ENCODE data around the gene ZDHHC21.
"Not testable (repeated sequence)": the region's sequence is repeated elsewhere in the genome, so short reads cannot be mapped to it uniquely, and the experiment has no call there.

Gene ZDHHC21

DNA sequence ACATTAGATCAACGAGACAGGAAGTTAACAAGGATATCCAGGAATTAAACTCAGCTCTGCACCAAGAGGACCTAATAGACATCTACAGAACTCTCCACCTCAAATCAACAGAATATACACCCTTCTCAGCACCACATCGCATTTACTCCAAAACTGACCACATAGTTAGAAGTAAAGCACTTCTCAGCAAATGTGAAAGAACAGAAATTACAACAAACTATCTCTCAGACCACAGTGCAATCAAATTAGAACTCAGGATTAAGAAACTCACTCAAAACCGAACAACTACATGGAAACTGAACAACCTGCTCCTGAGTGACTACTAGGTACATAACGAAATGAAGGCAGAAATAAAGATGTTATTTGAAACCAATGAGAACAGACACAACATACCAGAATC, 10.6 kb downstream of the ZDHHC21 start:
- DNase-seq, result not testable (repeated sequence)

DNA sequence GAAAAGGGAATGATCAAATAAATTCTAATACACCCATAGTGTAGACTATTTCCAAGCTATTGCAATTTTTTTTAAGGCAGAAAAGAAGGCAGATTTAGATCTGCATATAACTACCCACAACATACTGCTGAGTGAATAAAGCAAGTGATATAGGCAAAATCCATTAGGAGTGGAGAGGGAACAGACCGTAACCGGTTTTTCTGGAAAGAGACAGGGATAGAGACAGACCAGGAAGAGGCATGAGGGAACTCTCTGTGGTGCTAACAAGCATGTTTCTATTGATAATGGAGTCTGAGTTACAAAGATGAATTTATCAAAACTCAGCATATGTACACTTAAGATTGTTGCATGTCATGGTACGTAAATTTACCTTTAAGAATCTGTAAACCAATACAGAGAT, 14.5 kb downstream of the ZDHHC21 start:
- DNase-seq, result no peak

- no peak for DNase-seq
These were observed 15.4 kb downstream of the ZDHHC21 start for GRCh38 chr9:14677872-14678271.

DNA sequence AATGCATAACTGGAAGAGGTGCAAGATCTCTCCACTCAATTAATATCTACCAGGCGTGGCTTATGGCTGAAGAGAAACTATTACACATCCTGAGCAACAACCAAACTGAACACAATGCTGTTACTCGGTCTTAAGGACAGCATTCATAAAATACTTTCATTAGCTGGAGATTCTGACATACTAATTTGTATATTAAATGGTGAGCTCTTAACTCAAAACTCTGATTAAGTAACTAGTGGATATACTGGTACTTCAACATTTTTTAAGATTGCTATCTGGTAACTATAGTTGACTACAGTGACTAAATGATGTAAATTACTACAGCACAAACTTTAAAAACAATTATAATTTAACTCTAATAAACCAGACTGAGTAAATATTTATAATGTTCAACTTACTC, 15.8 kb downstream of the ZDHHC21 start:
- DNase-seq, result no peak

- DNase-seq, result no peak
These were observed 18.6 kb downstream of the ZDHHC21 start for GRCh38 chr9:14674630-14675029.

DNA sequence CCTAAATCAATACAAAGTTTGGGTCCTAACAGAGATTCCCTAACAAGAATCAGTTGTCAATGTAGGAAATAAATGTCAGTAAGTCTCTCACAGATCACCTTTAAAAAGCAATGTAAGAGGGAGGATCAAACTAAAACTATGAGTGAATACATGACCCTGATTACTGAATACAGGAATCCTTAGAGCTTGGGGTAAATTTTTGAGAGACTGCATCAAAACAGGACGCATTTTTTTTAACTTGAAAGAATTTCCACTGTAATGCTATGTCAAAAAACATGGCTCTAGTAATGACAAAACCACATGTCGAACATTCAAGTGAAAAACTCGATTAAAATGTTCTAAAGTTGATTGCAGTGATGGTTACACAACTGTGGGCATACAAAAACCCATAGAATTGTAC, 21.9 kb downstream of the ZDHHC21 start:
- DNase-seq, result no peak

- no peak for DNase-seq
These were observed 22.5 kb downstream of the ZDHHC21 start for GRCh38 chr9:14670718-14671117.

GRCh38 chr9:14664022-14664421, 29.2 kb downstream of the ZDHHC21 start:
- DNase-seq, result not testable (repeated sequence)

GRCh38 chr9:14662060-14662453, 31.2 kb downstream of the ZDHHC21 start:
- no peak for DNase-seq

GRCh38 chr9:14661421-14662059, 31.7 kb downstream of the ZDHHC21 start:
- DNase-seq, result no peak

- no peak for DNase-seq
These were observed 32.5 kb downstream of the ZDHHC21 start for GRCh38 chr9:14660721-14661120.

- no peak for DNase-seq
These were observed 38.3 kb downstream of the ZDHHC21 start for GRCh38 chr9:14654932-14655331.

GRCh38 chr9:14653511-14653910, 39.7 kb downstream of the ZDHHC21 start:
- no peak for DNase-seq

GRCh38 chr9:14652729-14653377, 40.4 kb downstream of the ZDHHC21 start:
- no peak for DNase-seq

- DNase-seq, result no peak
These were observed 42.6 kb downstream of the ZDHHC21 start for GRCh38 chr9:14650596-14650995.

DNA sequence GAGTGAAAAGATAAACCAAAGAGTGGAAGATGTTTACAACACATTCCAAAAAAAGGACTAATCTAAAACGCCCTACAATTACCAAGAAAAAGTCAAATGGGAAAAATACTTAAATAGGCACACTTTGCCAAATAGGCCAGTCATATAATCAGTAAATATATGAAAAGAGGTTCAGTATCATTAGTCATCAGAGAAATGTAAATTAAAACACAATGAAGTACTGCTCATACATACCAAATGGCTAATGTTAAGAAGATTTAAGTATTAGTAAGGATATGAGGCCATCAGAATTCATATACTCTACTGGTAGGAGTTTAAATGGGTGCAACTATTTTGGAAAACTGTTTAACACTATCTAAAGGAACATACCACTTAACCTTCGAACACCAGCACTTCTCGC, 47.6 kb downstream of the ZDHHC21 start:
- no peak for DNase-seq

DNA sequence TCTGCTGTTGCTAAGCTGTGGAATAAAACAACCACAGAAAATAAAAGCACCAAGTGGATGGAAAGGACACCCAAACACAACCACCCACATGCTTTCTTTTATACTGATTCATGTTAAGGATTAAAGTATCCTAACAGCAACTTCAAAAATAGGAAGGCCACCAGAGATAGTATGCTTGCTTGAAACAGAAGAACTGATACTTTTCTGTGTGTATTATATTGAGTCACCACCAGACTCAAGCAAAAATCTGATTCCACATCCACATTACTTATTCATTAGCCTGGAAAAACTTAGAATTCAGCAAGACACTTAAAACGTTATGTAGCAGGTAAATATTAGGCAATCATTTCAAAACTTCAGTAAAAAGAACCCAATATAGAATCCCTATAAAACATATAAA, 52.3 kb downstream of the ZDHHC21 start:
- DNase-seq, result no peak

DNA sequence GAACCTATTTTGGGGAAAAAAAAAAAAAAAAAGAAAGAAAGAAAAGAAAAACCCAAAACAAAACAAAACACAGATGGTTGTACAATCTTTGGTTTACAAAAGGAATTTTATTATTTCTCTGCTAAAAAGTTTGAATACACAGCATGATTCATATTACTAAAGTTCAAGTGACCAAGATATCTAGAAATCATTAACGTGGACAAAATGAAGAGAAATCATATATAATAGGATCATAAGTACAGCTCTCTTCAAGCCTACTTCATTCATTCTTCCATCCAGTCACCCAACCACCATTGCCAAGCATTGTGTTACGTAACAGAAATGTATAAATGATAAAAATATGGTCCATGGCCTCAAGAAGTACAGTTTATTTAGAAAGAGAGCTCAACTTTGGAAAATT, 52.9 kb downstream of the ZDHHC21 start:
- no peak for DNase-seq

GRCh38 chr9:14633906-14634565, 59.2 kb downstream of the ZDHHC21 start:
- no peak for DNase-seq

DNA sequence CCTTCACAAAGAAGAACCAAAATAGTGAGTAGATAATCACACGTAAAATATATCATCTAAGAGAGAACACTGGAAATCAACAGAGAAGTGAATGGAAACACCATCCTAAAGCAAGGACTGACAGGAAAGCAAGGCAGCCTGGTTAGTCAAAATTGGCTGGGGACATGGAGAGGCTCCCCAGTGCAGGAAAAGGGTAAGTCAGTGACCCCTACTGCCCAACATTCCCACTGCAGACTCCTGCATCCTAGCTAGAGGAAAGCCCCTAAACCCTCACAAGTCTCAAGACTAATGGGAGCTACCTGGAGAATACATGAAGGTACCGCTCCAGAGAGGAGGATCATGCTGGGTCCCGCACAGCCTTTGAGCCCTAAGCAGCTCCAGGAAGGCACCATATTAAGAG, 60.1 kb downstream of the ZDHHC21 start:
- no peak for DNase-seq

DNA sequence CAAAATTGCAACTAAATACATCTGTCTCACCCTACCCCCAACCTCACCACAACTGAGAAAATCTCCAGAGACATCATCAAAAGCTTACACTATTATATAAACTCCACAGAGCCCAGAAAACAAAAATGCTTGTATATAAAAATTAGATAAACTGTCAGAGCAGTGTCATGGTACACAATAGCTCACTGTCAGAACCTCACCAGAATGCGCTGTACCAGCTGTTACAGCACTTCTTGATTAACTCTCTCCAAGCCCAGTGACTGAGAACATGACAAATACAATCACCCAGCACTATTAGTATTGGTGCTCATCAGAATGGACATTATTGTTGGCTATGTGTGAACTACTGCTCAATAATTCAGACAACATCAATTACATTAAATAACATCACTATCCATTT, 65.7 kb downstream of the ZDHHC21 start:
- DNase-seq, result no peak

DNA sequence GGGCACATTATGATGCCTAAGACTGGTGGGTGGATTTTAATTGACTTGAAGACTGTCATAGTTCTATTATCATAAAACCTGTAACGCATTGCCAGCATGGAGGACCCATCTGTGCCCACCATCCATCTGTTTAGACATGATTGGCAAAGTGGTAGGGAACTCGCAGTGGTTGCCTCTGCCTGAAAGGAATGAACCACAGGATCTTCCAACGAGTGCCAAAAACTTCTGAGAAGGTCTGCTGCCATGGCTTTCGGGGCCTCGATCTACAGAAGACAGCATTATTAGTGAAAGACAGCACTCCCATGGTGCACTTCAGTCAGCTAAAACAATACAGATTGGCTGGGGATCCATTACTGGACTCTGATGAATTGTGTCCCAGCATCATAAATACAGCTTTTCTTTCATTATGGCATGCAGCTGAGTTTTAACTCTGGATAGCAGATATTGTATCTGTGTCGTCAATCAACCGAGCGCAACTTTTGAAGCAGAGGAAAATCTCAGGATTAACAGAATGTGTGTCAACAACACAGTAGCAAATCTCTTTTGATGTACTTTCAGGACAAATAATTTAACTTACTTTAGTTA, 74.3 kb downstream of the ZDHHC21 start:
- DNase-seq, result no peak

DNA sequence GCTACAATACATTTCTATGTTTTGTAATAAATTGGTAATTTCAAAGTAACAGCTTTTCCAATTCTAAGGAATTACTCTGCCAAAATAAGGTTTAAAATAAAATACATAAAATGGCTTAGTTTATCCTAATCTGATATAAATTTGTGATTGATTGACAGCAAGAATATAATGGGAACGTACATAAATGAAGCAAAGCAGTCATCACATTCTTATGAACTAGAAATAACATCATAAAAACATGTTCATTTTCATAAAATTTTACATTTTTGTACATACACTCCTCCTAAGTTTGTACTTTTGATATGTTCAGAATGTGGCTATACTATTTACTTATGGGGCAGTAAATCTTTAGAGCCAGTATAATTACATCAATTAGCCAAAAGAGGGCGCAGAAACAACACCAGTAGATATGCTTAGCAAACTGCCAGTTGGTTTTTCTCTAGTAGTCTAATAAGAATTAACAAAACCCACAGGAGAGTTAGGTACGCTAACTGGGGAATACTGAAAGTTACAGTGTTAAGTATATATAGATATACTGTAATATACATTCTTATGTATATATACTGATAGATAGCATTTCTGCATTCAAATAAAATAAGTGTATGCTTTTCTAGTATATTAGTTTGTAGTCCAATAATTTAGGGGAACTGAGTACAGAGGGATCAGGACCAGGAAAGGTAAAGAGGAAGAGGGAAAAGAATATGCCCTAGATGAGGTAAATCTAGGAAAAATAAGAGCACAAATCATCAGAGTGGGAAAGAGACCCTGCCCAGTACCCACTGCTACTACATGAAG, 76.8 kb downstream of the ZDHHC21 start:
- DNase-seq, result peak; percentile 46

Data from DMS 273 treated with DMSO at 0.1 percent for 48 hours (cell line).